Activated naive CD8-positive, alpha-beta T cell treated with anti-CD3 and anti-CD28 coated beads, Interleukin-2, amount 50 U/mL, for 24 hours (primary cell): ENCODE results near the gene HTATIP2.
A peak's percentile ranks its signal among the peaks of the same experiment; 100 is the strongest.
"Not testable (repeated sequence)": the region's sequence is repeated elsewhere in the genome, so short reads cannot be mapped to it uniquely, and the experiment has no call there.

Experiments
- ATAC-seq: fragments of 150-1000 bp; cut with Tn5 transposase; one replicate; pipeline ENCODE4 v1.10.0; 2021
- DNase-seq: peaks from one replicate; pipeline ENCODE4 v3.0.0; 2021
- H3K27ac Mint-ChIP-seq: one replicate; pipeline ENCODE4 v1.8.0; 2021; ENCODE audit warnings: mild to moderate bottlenecking, mixed read lengths
- H3K27me3 Mint-ChIP-seq: one replicate; pipeline ENCODE4 v1.8.0; 2021; ENCODE audit warnings: mixed read lengths
- H3K36me3 Mint-ChIP-seq: one replicate; pipeline ENCODE4 v1.8.0; 2021; ENCODE audit warnings: low read depth, mixed read lengths
- H3K4me1 Mint-ChIP-seq: one replicate; pipeline ENCODE4 v1.8.0; 2021; ENCODE audit warnings: mixed read lengths
- H3K4me3 Mint-ChIP-seq: one replicate; pipeline ENCODE4 v1.8.0; 2021; ENCODE audit warnings: mild to moderate bottlenecking, moderate library complexity, mixed read lengths
- H3K9me3 Mint-ChIP-seq: one replicate; pipeline ENCODE4 v1.8.0; 2021; ENCODE audit warnings: mixed read lengths

Gene HTATIP2

GRCh38 chr11:20362481-20362880, 1.0 kb upstream of the HTATIP2 start:
- H3K27me3 Mint-ChIP-seq = no peaks in the 10 kb centered on the region
- peaks cover 10% of the 10 kb centered on the region for H3K36me3 Mint-ChIP-seq
- ATAC-seq (no peak), DNase-seq (no peak)
- H3K4me3 Mint-ChIP-seq = peak overlapping the region; percentile 84
- peaks cover 6% of the 10 kb centered on the region for H3K9me3 Mint-ChIP-seq
- H3K4me1 Mint-ChIP-seq = peaks cover 60% of the 10 kb centered on the region
- peak overlapping the region; percentile 89 for H3K27ac Mint-ChIP-seq

GRCh38 chr11:20363149-20363499, 390 bp upstream of the HTATIP2 start:
- Mint-ChIP-seq H3K27me3 (no peaks in the 10 kb centered on the region), H3K9me3 (peaks cover 6% of the 10 kb centered on the region), H3K4me3 (peak overlapping the region; percentile 84), H3K36me3 (peaks cover 13% of the 10 kb centered on the region), H3K4me1 (peaks cover 63% of the 10 kb centered on the region), H3K27ac (peak overlapping the region; percentile 89)
- DNase-seq = no peak
- ATAC-seq = no peak

- peaks cover 72% of the 10 kb centered on the region for H3K4me1 Mint-ChIP-seq
These were observed 853 bp downstream of the HTATIP2 start for GRCh38 chr11:20364341-20364792.

GRCh38 chr11:20365465-20365864, 2.0 kb downstream of the HTATIP2 start:
- Mint-ChIP-seq H3K36me3 (peaks cover 27% of the 10 kb centered on the region), H3K4me3 (peak overlapping the region; percentile 84), H3K4me1 (peaks cover 69% of the 10 kb centered on the region)
- not testable (repeated sequence) for ATAC-seq, DNase-seq, H3K27ac Mint-ChIP-seq, H3K9me3 Mint-ChIP-seq, H3K27me3 Mint-ChIP-seq

More at GRCh38 chr11:20364341-20364792, 853 bp downstream of the HTATIP2 start:
- peaks cover 21% of the 10 kb centered on the region for H3K36me3 Mint-ChIP-seq
- peak overlapping the region; percentile 85 for H3K27ac Mint-ChIP-seq
- no peak for ATAC-seq
- H3K27me3 Mint-ChIP-seq = no peaks in the 10 kb centered on the region
- DNase-seq = no peak
- peak overlapping the region; percentile 84 for H3K4me3 Mint-ChIP-seq
- peaks cover 6% of the 10 kb centered on the region for H3K9me3 Mint-ChIP-seq

- peak; percentile 59 for DNase-seq
- Mint-ChIP-seq H3K27me3 (no peaks in the 10 kb centered on the region), H3K4me3 (peak overlapping the region; percentile 55), H3K27ac (peak overlapping the region; percentile 65), H3K4me1 (peaks cover 57% of the 10 kb centered on the region), H3K9me3 (no peaks in the 10 kb centered on the region), H3K36me3 (peaks cover 31% of the 10 kb centered on the region)
- peak; percentile 67 for ATAC-seq
These were observed 3.9 kb downstream of the HTATIP2 start for GRCh38 chr11:20367313-20367948.

GRCh38 chr11:20368438-20368837, 4.9 kb downstream of the HTATIP2 start:
- ATAC-seq (no peak), DNase-seq (no peak)
- peaks cover 35% of the 10 kb centered on the region for H3K36me3 Mint-ChIP-seq
- H3K27me3 Mint-ChIP-seq = no peaks in the 10 kb centered on the region
- peaks cover 46% of the 10 kb centered on the region for H3K4me1 Mint-ChIP-seq
- no peaks in the 10 kb centered on the region for H3K9me3 Mint-ChIP-seq
- no peak overlapping the region for H3K4me3 Mint-ChIP-seq
- H3K27ac Mint-ChIP-seq = no peak overlapping the region

GRCh38 chr11:20369826-20370225, 6.3 kb downstream of the HTATIP2 start:
- Mint-ChIP-seq H3K27me3 (no peaks in the 10 kb centered on the region), H3K36me3 (peaks cover 39% of the 10 kb centered on the region), H3K9me3 (no peaks in the 10 kb centered on the region), H3K4me3 (no peak overlapping the region), H3K4me1 (peaks cover 41% of the 10 kb centered on the region), H3K27ac (no peak overlapping the region)
- DNase-seq (no peak), ATAC-seq (no peak)

- Mint-ChIP-seq H3K36me3 (peaks cover 44% of the 10 kb centered on the region), H3K27me3 (no peaks in the 10 kb centered on the region), H3K9me3 (no peaks in the 10 kb centered on the region), H3K27ac (no peak overlapping the region), H3K4me1 (peaks cover 20% of the 10 kb centered on the region), H3K4me3 (no peak overlapping the region)
- DNase-seq = no peak
- ATAC-seq = no peak
These were observed 8.6 kb downstream of the HTATIP2 start for GRCh38 chr11:20372081-20372626.

GRCh38 chr11:20373147-20373546, 9.6 kb downstream of the HTATIP2 start:
- H3K9me3 Mint-ChIP-seq = no peaks in the 10 kb centered on the region
- H3K27ac Mint-ChIP-seq = no peak overlapping the region
- peaks cover 13% of the 10 kb centered on the region for H3K4me1 Mint-ChIP-seq
- peaks cover 42% of the 10 kb centered on the region for H3K36me3 Mint-ChIP-seq
- DNase-seq (no peak), ATAC-seq (no peak)
- H3K27me3 Mint-ChIP-seq = no peaks in the 10 kb centered on the region
- H3K4me3 Mint-ChIP-seq = no peak overlapping the region

- Mint-ChIP-seq H3K36me3 (peaks cover 36% of the 10 kb centered on the region), H3K27me3 (no peaks in the 10 kb centered on the region), H3K27ac (no peak overlapping the region), H3K4me1 (peaks cover 7% of the 10 kb centered on the region), H3K4me3 (no peak overlapping the region), H3K9me3 (no peaks in the 10 kb centered on the region)
- DNase-seq (no peak), ATAC-seq (no peak)
These were observed 10.2 kb downstream of the HTATIP2 start for GRCh38 chr11:20373568-20374209.

GRCh38 chr11:20374741-20375300, 11.3 kb downstream of the HTATIP2 start:
- peaks cover 39% of the 10 kb centered on the region for H3K36me3 Mint-ChIP-seq
- no peak overlapping the region for H3K27ac Mint-ChIP-seq
- no peaks in the 10 kb centered on the region for H3K27me3 Mint-ChIP-seq
- ATAC-seq (no peak), DNase-seq (no peak)
- H3K4me3 Mint-ChIP-seq = no peak overlapping the region
- no peaks in the 10 kb centered on the region for H3K9me3 Mint-ChIP-seq
- peaks cover 4% of the 10 kb centered on the region for H3K4me1 Mint-ChIP-seq

- no peak for DNase-seq
- no peak overlapping the region for H3K4me3 Mint-ChIP-seq
- ATAC-seq = no peak
- no peak overlapping the region for H3K27ac Mint-ChIP-seq
- H3K4me1 Mint-ChIP-seq = peaks cover 4% of the 10 kb centered on the region
- H3K9me3 Mint-ChIP-seq = no peaks in the 10 kb centered on the region
- peaks cover 38% of the 10 kb centered on the region for H3K36me3 Mint-ChIP-seq
- no peaks in the 10 kb centered on the region for H3K27me3 Mint-ChIP-seq
These were observed 12.7 kb downstream of the HTATIP2 start for GRCh38 chr11:20376162-20376730.

- not testable (repeated sequence) for H3K9me3 Mint-ChIP-seq
- H3K4me3 Mint-ChIP-seq = peak overlapping the region; percentile 94
These were observed 22.5 kb downstream of the HTATIP2 start for GRCh38 chr11:20385996-20386395.

GRCh38 chr11:20387261-20388095, 24.0 kb downstream of the HTATIP2 start, which contains the start of gene PRMT3:
TSS of gene PRMT3 (plus strand) at chr11:20387716. CDS start at chr11:20387747, 31 bp downstream.
- peaks cover 41% of the 10 kb centered on the region for H3K4me1 Mint-ChIP-seq
- no peaks in the 10 kb centered on the region for H3K9me3 Mint-ChIP-seq
- H3K27me3 Mint-ChIP-seq = no peaks in the 10 kb centered on the region
- DNase-seq (peak; percentile 97), ATAC-seq (peak; percentile 93)
- peaks cover 36% of the 10 kb centered on the region for H3K36me3 Mint-ChIP-seq
- peak within 1 kb of the TSS; percentile 94 for H3K4me3 Mint-ChIP-seq
- peak within 1 kb of the TSS; percentile 98 for H3K27ac Mint-ChIP-seq

More at GRCh38 chr11:20385996-20386395, 22.5 kb downstream of the HTATIP2 start:
- not testable (repeated sequence) for ATAC-seq, DNase-seq, H3K27me3 Mint-ChIP-seq
- Mint-ChIP-seq H3K36me3 (peaks cover 28% of the 10 kb centered on the region), H3K4me1 (peaks cover 34% of the 10 kb centered on the region), H3K27ac (peak overlapping the region; percentile 22)
